Aorta (tissue), 5 donors: ENCODE measurements around the gene PDP2. TPM values are rescaled to one million over a fixed set of nuclear protein-coding genes. Genes with fewer than 3 reads are reported as not detected.

Experiments used
- ATAC-seq: fragments of 200-7000 bp; cut with Tn5 transposase; one replicate; pipeline ENCODE4 v1.9.1; 2022; ENCODE audit warnings: moderate library complexity; ENCODE audit not compliant: low FRiP score
- DNase-seq, 2 donors: peaks; one replicate each; pipeline ENCODE4 v3.0.0-alpha.2; 2020
- H3K27ac ChIP-seq, 2 donors: one replicate each; pipeline ENCODE4 v1.5.1; 2013; ENCODE audit warnings: low read length in 2 of 2, mild to moderate bottlenecking in 2 of 2, moderate library complexity in 2 of 2, control low read depth in 1 of 2, inconsistent platforms in 1 of 2, low read depth in 1 of 2
- H3K27me3 ChIP-seq, 2 donors: one replicate each; pipeline ENCODE4 v1.6.1; 2013; ENCODE audit warnings: control low read depth in 1 of 2, low read length in 1 of 2, mild to moderate bottlenecking in 1 of 2, moderate library complexity in 1 of 2; ENCODE audit not compliant: insufficient read depth in 2 of 2, control insufficient read depth in 1 of 2
- H3K36me3 ChIP-seq, 2 donors: one replicate each; pipeline ENCODE4 v1.6.1; 2013; ENCODE audit warnings: control low read depth in 1 of 2, low read length in 1 of 2, mild to moderate bottlenecking in 1 of 2; ENCODE audit not compliant: insufficient read depth in 2 of 2, control insufficient read depth in 1 of 2
- H3K4me1 ChIP-seq, 2 donors: one replicate each; pipeline ENCODE4 v1.6.1; 2013; ENCODE audit warnings: low read length in 2 of 2, control low read depth in 1 of 2, mild to moderate bottlenecking in 1 of 2, moderate library complexity in 1 of 2; ENCODE audit not compliant: insufficient read depth in 2 of 2, control insufficient read depth in 1 of 2
- H3K4me3 ChIP-seq, 2 donors: one replicate each; pipeline ENCODE4 v1.5.1; 2013; ENCODE audit warnings: low read length in 2 of 2, control low read depth in 1 of 2, mild to moderate bottlenecking in 1 of 2
- H3K9me3 ChIP-seq: one replicate; pipeline ENCODE4 v1.6.1; 2013; ENCODE audit warnings: mild to moderate bottlenecking, low read length; ENCODE audit not compliant: control insufficient read depth
- WGBS, 2 donors: extraction: QIAGEN DNeasy Blood & Tissue Kit; methylation state at CpG; one replicate each; pipeline ENCODE4 v1.1.7; 2013; 5-methylcytosine and 5-hydroxymethylcytosine counted together
- intact Hi-C, 2 donors: fragments of 100-400 bp; cut with DNase I; formaldehyde crosslinking; loops; one replicate each; pipeline versions ENCODE4 v1.14.2 to v1.15.0; 2022
- polyA plus RNA-seq, 2 donors: library from polyadenylated mRNA; stranded (reverse); fragments of 200-250 nt; gene quantifications; one replicate each; pipeline ENCODE4 v1.2.3, GENCODE V29; 2013
- total RNA-seq, 2 donors: library from RNA; stranded (reverse); fragmentation: NEBNext Ultra II Directional; extraction: Animal tissue kit (Norgen Biotek cat#: 25700); gene quantifications; one replicate each; pipeline ENCODE4 v1.2.1, GENCODE V29; 2021
- donor health status: healthy with polysubstance abuse.
- donor health status: Bipolar disorder and iron deficiency.
- donor health status: DM: no; HTN: no; CAD: no.
- donor health status: DM: no; HTN: no; CAD: no.
- donor health status: DM: yes; HTN: yes; CAD: no.

The PDP2 gene
- total and polyA plus RNA-seq, 4 donors, result 2.1 to 10.9 (median 5.7) TPM

DNA sequence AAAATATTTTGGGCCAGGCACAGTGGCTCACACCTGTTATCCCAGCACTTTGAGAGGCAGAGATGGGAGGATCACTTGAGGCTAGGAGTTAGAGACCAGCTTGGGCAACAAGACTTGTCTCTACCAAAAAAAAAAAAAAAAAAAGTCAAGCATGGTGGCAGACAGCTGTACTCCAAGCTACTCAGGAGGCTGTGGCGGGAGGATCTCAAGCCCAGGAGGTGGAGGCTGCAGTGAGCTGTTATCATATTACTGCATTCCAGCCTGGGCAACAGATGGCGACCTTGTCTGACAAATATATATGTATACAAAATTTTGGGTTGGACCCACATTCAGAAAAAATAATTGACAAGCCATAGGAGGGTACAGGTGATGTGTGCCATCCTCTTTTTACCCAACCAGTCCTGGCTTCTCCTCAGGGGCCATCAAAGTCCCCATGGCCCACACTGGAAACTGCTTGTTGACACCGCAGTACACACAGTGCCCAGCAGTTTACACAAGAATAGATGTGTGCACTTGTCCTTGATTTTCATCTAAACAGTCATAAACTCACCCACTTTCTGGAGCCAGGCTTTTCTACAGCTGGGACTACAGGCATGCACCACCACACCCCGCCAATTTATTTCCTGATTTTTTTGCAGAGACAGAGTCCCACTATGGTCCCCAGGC is 56.7 kb downstream of the PDP2 start:
- Histone ChIP-seq H3K9me3 (no peaks in the 10 kb centered on the region), H3K27ac (no peak overlapping the region), H3K4me3 (no peak overlapping the region), H3K27me3 (no peaks in the 10 kb centered on the region), H3K4me1 (no peaks in the 10 kb centered on the region), H3K36me3 (peaks cover 0 to 4% of the 10 kb centered on the region in 2 donors)
- ATAC-seq, result no peak
- 81 to 95% methylated on average over 4 of the region's 4 CpGs for WGBS, 2 donors
- no peak for DNase-seq
- intact Hi-C loops, result no loop called here

DNA sequence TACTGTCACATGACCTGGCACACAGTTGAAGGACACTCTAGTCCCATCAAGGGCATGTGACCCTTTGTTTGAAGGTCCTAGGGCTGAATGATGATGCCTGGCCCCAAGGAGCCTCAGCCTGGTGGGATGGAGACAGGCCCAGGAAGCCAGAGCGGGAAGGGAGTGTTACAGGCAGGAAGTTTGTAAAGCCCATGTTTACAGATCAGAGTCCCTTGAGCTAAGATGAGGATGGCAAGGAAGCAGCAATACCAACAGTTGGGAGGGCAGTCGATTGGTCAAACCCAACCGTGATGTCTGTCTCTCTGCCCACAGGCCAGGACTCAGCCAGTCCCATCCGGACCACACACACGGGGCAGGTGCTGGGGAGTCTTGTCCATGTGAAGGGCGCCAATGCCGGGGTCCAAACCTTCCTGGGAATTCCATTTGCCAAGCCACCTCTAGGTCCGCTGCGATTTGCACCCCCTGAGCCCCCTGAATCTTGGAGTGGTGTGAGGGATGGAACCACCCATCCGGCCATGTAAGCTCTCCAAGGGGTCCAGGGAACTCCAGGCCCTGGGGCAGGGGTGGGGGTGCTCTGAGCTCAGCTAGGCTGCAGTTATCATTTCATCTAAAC is 57.5 kb downstream of the PDP2 start:
- Histone ChIP-seq H3K36me3 (peaks cover 0 to 4% of the 10 kb centered on the region in 2 donors), H3K4me3 (no peak overlapping the region), H3K27ac (no peak overlapping the region), H3K4me1 (no peaks in the 10 kb centered on the region), H3K9me3 (no peaks in the 10 kb centered on the region), H3K27me3 (no peaks in the 10 kb centered on the region)
- intact Hi-C loops, result no loop called here
- no peak for DNase-seq
- 93 to 96% methylated on average over 10 of the region's 10 CpGs for WGBS, 2 donors
- no peak for ATAC-seq

GRCh38 chr16:66939366-66939765 is 59.1 kb downstream of the PDP2 start:
- no peak overlapping the region for H3K27ac ChIP-seq

DNA sequence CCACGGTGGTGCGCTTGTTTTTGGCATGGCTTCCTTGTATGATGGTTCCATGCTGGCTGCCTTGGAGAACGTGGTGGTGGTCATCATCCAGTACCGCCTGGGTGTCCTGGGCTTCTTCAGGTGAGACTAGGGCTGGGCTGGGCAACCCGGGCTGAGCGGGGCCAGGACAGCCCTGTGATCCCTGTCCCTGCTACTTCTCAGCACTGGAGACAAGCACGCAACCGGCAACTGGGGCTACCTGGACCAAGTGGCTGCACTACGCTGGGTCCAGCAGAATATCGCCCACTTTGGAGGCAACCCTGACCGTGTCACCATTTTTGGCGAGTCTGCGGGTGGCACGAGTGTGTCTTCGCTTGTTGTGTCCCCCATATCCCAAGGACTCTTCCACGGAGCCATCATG is 59.9 kb downstream of the PDP2 start:
- ATAC-seq, result no peak
- 93 to 94% methylated on average over 16 of the region's 16 CpGs for WGBS, 2 donors
- Histone ChIP-seq H3K36me3 (peaks cover 0 to 8% of the 10 kb centered on the region in 2 donors), H3K27me3 (no peaks in the 10 kb centered on the region), H3K27ac (no peak overlapping the region), H3K4me1 (no peaks in the 10 kb centered on the region), H3K4me3 (no peak overlapping the region), H3K9me3 (no peaks in the 10 kb centered on the region)
- intact Hi-C loops, result no loop called here
- no peak for DNase-seq

More at GRCh38 chr16:66939366-66939765, 59.1 kb downstream of the PDP2 start:
- Histone ChIP-seq H3K4me1 (no peaks in the 10 kb centered on the region), H3K9me3 (no peaks in the 10 kb centered on the region), H3K27me3 (no peaks in the 10 kb centered on the region), H3K4me3 (no peak overlapping the region), H3K36me3 (peaks cover 0 to 8% of the 10 kb centered on the region in 2 donors)
- intact Hi-C loops, result no loop called here
- DNase-seq (no peak), ATAC-seq (no peak)

Other genes starting within 250 kb of the PDP2 start
- gene CMTM4, start 183.8 kb upstream of the PDP2 start, total RNA-seq, result 10 to 100 TPM; 16.5 to 24.9 TPM
- 10 to 100 TPM in 1 of 2 donors, 1 to 10 TPM in 1; 8.9 to 10.4 TPM for gene CMTM4, start 183.8 kb upstream of the PDP2 start, polyA plus RNA-seq
- gene DYNC1LI2, start 128.9 kb upstream of the PDP2 start, total RNA-seq, result 100 to 1,000 TPM; 166 to 169 TPM
- 100 to 1,000 TPM in 1 of 2 donors, 10 to 100 TPM in 1; 78.3 to 121 TPM for gene DYNC1LI2, start 128.9 kb upstream of the PDP2 start, polyA plus RNA-seq
- gene TERB1, start 78.9 kb upstream of the PDP2 start, total RNA-seq, result not detected
- not detected for gene TERB1, start 78.9 kb upstream of the PDP2 start, polyA plus RNA-seq
- 10 to 100 TPM; 40.8 to 46.2 TPM for gene NAE1, start 49.5 kb upstream of the PDP2 start, total RNA-seq
- 10 to 100 TPM; 41.7 to 42.9 TPM for gene NAE1, start 49.5 kb upstream of the PDP2 start, polyA plus RNA-seq
- not detected for gene CA7, start 36.1 kb upstream of the PDP2 start, total RNA-seq
- 10 to 100 TPM in 1 of 2 donors, not detected in 1; 12.8 TPM for gene CA7, start 36.1 kb upstream of the PDP2 start, polyA plus RNA-seq
- not detected for gene CDH16, start 38.4 kb downstream of the PDP2 start, total RNA-seq
- under 1 TPM in 1 of 2 donors, not detected in 1; 0.18 TPM for gene CDH16, start 38.4 kb downstream of the PDP2 start, polyA plus RNA-seq
- 10 to 100 TPM; 23.6 to 30.1 TPM for gene RRAD, start 45.0 kb downstream of the PDP2 start, total RNA-seq
- 10 to 100 TPM; 16.2 to 35.2 TPM for gene RRAD, start 45.0 kb downstream of the PDP2 start, polyA plus RNA-seq
- gene CIAO2B, start 53.9 kb downstream of the PDP2 start, total RNA-seq, result 10 to 100 TPM; 51.9 to 62.4 TPM
- gene CIAO2B, start 53.9 kb downstream of the PDP2 start, polyA plus RNA-seq, result 100 to 1,000 TPM; 149 to 165 TPM
- gene CES2, start 55.0 kb downstream of the PDP2 start, total RNA-seq, result 10 to 100 TPM; 32.7 to 42.1 TPM
- gene CES2, start 55.0 kb downstream of the PDP2 start, polyA plus RNA-seq, result 10 to 100 TPM; 20.5 to 34.4 TPM
- gene CES3, start 80.8 kb downstream of the PDP2 start, total RNA-seq, result 1 to 10 TPM; 1.0 to 2.4 TPM
- gene CES3, start 80.8 kb downstream of the PDP2 start, polyA plus RNA-seq, result 1 to 10 TPM in 1 of 2 donors, under 1 TPM in 1; 0.15 to 1.5 TPM
- 10 to 100 TPM in 1 of 2 donors, 1 to 10 TPM in 1; 5.5 to 14.2 TPM for gene CES4A, start 108.1 kb downstream of the PDP2 start, total RNA-seq
- 10 to 100 TPM in 1 of 2 donors, 1 to 10 TPM in 1; 1.9 to 22.7 TPM for gene CES4A, start 108.1 kb downstream of the PDP2 start, polyA plus RNA-seq
- gene CBFB, start 148.6 kb downstream of the PDP2 start, total RNA-seq, result 10 to 100 TPM; 37.4 to 67.3 TPM
- 10 to 100 TPM; 12.0 to 19.9 TPM for gene CBFB, start 148.6 kb downstream of the PDP2 start, polyA plus RNA-seq
- 10 to 100 TPM; 13.7 to 20.7 TPM for gene PHAF1, start 229.4 kb downstream of the PDP2 start, total RNA-seq
- 10 to 100 TPM; 12.6 to 13.4 TPM for gene PHAF1, start 229.4 kb downstream of the PDP2 start, polyA plus RNA-seq